ENCODE data around the gene ALPL.

- TF ChIP-seq ZNF274 (IDR thresholded peaks at IDR 0.05; ENCODE audit: low read depth, low read length): no peak
- TF ChIP-seq YY1 (IDR thresholded peaks at IDR 0.05; ENCODE audit: insufficient read depth, insufficient read length): no peak
Observed at GRCh38 chr1:21503706-21504377, 5.4 kb upstream of the ALPL start.
